HepG2 (cell line): Measurements from ENCODE around the gene KRTAP12-1. TPM values are rescaled to one million over a fixed set of nuclear protein-coding genes. Genes with fewer than 3 reads are reported as not detected.

Experiments used
- ATAC-seq: fragments of 200-7000 bp; cut with Tn5 transposase; 3 replicates; pipeline ENCODE4 v1.9.1; 2020; ENCODE audit warnings: mild to moderate bottlenecking, moderate library complexity
- BruUV-seq: library from RNA; stranded (reverse); fragments of 400-500 nt; replicated peaks from 2 replicates; lab custom pipeline; 2021; lab: Mats Ljungman, UMichigan
- CTCF ChIA-PET: fragments of 300-600 bp; formaldehyde crosslinking; extraction: SDS; loops from one replicate; lab custom pipeline; 2021; ENCODE audit warnings: low total read pairs, inconsistent platforms, low intra/inter-chr PET ratio; lab: Yijun Ruan, JAX
- POLR2A ChIA-PET: fragments of 350-600 bp; sonication (Branson Sonifier 250); formaldehyde crosslinking; loops from one replicate; lab custom pipeline; 2020; ENCODE audit warnings: antibody characterized with exemption, inconsistent platforms; lab: Yijun Ruan, JAX
- DNase-seq: peaks from one replicate; pipeline ENCODE4 v3.0.0-alpha.2; 2015; ENCODE audit warnings: low spot score
- FAIRE-seq: peaks from 3 replicates; lab custom pipeline; 2011; peaks lifted over from hg19 to GRCh38; lab: Jason Lieb, UNC
- H2AFZ ChIP-seq: one replicate; pipeline ENCODE4 v1.6.1; 2011; ENCODE audit warnings: low read length, inconsistent platforms
- H3K27ac ChIP-seq: fragments of 300-600 bp; 3 replicates; pipeline ENCODE4 v1.8.0; 2011; ENCODE audit warnings: mixed run types, mild to moderate bottlenecking, mixed read lengths, low read length, inconsistent platforms; ENCODE audit not compliant: insufficient read depth; ENCODE audit errors: extremely low read length
- H3K27me3 ChIP-seq, 2 experiments: fragments of 200-600 bp in 1 of 2; 2 replicates in 1 of 2; 3 replicates in 1 of 2; pipeline versions ENCODE4 v1.6.0 to v1.8.0; 2011; ENCODE audit warnings: low read length in 2 of 2, mild to moderate bottlenecking in 2 of 2, moderate library complexity in 2 of 2, inconsistent platforms in 1 of 2; ENCODE audit not compliant: insufficient read depth in 2 of 2, control insufficient read depth in 1 of 2
- H3K36me3 ChIP-seq, 2 experiments: fragments of 200-600 bp in 1 of 2; replicated peaks in 1 of 2; 2 replicates in 1 of 2; 3 replicates in 1 of 2; pipeline versions ENCODE4 v1.5.1 to v1.8.0; 2011; ENCODE audit warnings: low read length in 2 of 2, inconsistent platforms in 1 of 2; ENCODE audit not compliant: insufficient read depth in 2 of 2, control insufficient read depth in 1 of 2
- H3K4me1 ChIP-seq: 2 replicates; pipeline ENCODE4 v1.5.1; 2012; ENCODE audit warnings: low read length, inconsistent platforms; ENCODE audit not compliant: insufficient read depth
- H3K4me2 ChIP-seq: 2 replicates; pipeline ENCODE4 v1.6.0; 2011; ENCODE audit warnings: low read depth, low read length, inconsistent platforms
- H3K4me3 ChIP-seq, 3 experiments: fragments of 200-600 bp in 1 of 3; sonication (generic), shearing (Covaris generic) in 1 of 3; replicated peaks in 1 of 3; 2 replicates each; pipeline ENCODE4 v1.5.1; 2011 to 2016; ENCODE audit warnings: low read length in 3 of 3, inconsistent platforms in 2 of 3, low read depth in 2 of 3, mild to moderate bottlenecking in 2 of 3, control low read depth in 1 of 3, mixed read lengths in 1 of 3; ENCODE audit not compliant: insufficient read depth in 1 of 3
- H3K79me2 ChIP-seq: one replicate; pipeline ENCODE4 v1.6.1; 2011; ENCODE audit warnings: low read length, inconsistent platforms; ENCODE audit not compliant: insufficient read depth
- H3K9ac ChIP-seq: 2 replicates; pipeline ENCODE4 v1.6.0; 2011; ENCODE audit warnings: mild to moderate bottlenecking, low read depth, low read length, inconsistent platforms; ENCODE audit not compliant: insufficient read depth
- H3K9me3 ChIP-seq: 2 replicates; pipeline ENCODE4 v1.5.1; 2012; ENCODE audit warnings: mild to moderate bottlenecking, low read length
- H4K20me1 ChIP-seq: 2 replicates; pipeline ENCODE4 v1.6.0; 2011; ENCODE audit warnings: inconsistent platforms, mild to moderate bottlenecking, low read length, moderate library complexity; ENCODE audit not compliant: insufficient read depth
- ATM ChIP-seq: fragments of 450-650 bp; IDR thresholded peaks from 2 replicates; pipeline ENCODE4 v1.7.1; 2017; ENCODE audit warnings: mild to moderate bottlenecking, borderline replicate concordance
- GATAD2A ChIP-seq: IDR thresholded peaks from 2 replicates; pipeline ENCODE4 v1.6.1; 2016
- HMGA1 ChIP-seq: sonication (generic); formaldehyde crosslinking; conservative IDR thresholded peaks from 2 replicates; pipeline ENCODE4 v1.4.0; 2020; ENCODE audit warnings: missing genetic modification reagents
- RARA ChIP-seq: IDR thresholded peaks from 2 replicates; pipeline ENCODE4 v1.6.1; 2016; ENCODE audit warnings: missing genetic modification reagents, missing compliant biosample characterization
- SAP130 ChIP-seq: IDR thresholded peaks from 2 replicates; pipeline ENCODE4 v1.6.1; 2016; ENCODE audit warnings: low read depth
- TCF12 ChIP-seq, 2 experiments: fragments of 450-650 bp in 1 of 2; sonication (generic) in 1 of 2; formaldehyde crosslinking in 1 of 2; IDR thresholded peaks; 2 replicates each; pipeline versions ENCODE4 v1.6.1 to v1.8.0; 2017 to 2022; ENCODE audit warnings: antibody characterized with exemption in 1 of 2, mild to moderate bottlenecking in 1 of 2, missing genetic modification reagents in 1 of 2, moderate library complexity in 1 of 2
- ZBTB8A ChIP-seq: sonication (generic); formaldehyde crosslinking; IDR thresholded peaks from 2 replicates; pipeline ENCODE4 v1.4.0; 2020; ENCODE audit warnings: mild to moderate bottlenecking, low read depth, missing genetic modification reagents, borderline replicate concordance
- ZFP36 ChIP-seq: fragments of 150-350 bp; IDR thresholded peaks from 2 replicates; pipeline ENCODE4 v1.6.1; 2018; ENCODE audit warnings: borderline replicate concordance, low read length, low read depth; ENCODE audit not compliant: partially characterized antibody
- ZNF839 ChIP-seq: sonication (generic); formaldehyde crosslinking; IDR thresholded peaks from 2 replicates; pipeline ENCODE4 v1.4.0; 2020; ENCODE audit warnings: missing genetic modification reagents, mild to moderate bottlenecking, borderline replicate concordance
- WGBS: methylation state at CpG from one replicate; pipeline ENCODE4 v1.1.6; 2017; ENCODE audit warnings: low lambda C conversion rate; 5-methylcytosine and 5-hydroxymethylcytosine counted together
- in situ Hi-C: cut with HindIII; loops from 2 replicates; pipeline ENCODE4 v1.10.0; 2017; ENCODE audit warnings: low pct_unique_long_range_greater_than_20kb; ENCODE audit not compliant: extremely low pct_ligation_motif_present
- intact Hi-C: fragments of 100-400 bp; cut with micrococcal nuclease; formaldehyde crosslinking; loops from one replicate; pipeline ENCODE4 v1.10.0; 2022; ENCODE audit not compliant: unreplicated experiment
- polyA plus RNA-seq, 8 experiments: library from polyadenylated mRNA; depleted of rRNA in 3 of 8; stranded (reverse) in 7 of 8; unstranded in 1 of 8; fragments of >200 nt; fragmentation: Illumina TruSeq in 4 of 8; extraction: Trizol in 4 of 8; gene quantifications; 2 replicates each; pipeline versions ENCODE4 v1.2.1 to v1.2.3, GENCODE V29; 2011 to 2016; ENCODE audit warnings: low read depth in 4 of 8, missing spikeins in 1 of 8, mixed read lengths in 1 of 8; ENCODE audit not compliant: insufficient read depth in 1 of 8
- total RNA-seq, 5 experiments: library from RNA; depleted of rRNA; stranded (reverse); fragments of >200 nt; fragmentation: Illumina TruSeq; extraction: Trizol; gene quantifications; 2 replicates each; pipeline ENCODE4 v1.2.3, GENCODE V29; 2016; ENCODE audit warnings: low read depth in 1 of 5
- TF ChIP-seq, protein P1 (sequence below): IDR thresholded peaks from 2 replicates; pipeline ENCODE4 v1.6.1; 2016; ENCODE audit warnings: missing compliant biosample characterization, missing genetic modification reagents, borderline replicate concordance
- TF ChIP-seq, protein P2 (sequence below): sonication (generic); formaldehyde crosslinking; IDR thresholded peaks from 2 replicates; pipeline ENCODE4 v1.5.1; 2020; ENCODE audit warnings: missing genetic modification reagents, mild to moderate bottlenecking, borderline replicate concordance
- TF ChIP-seq, protein P3 (sequence below): IDR thresholded peaks from 2 replicates; pipeline ENCODE4 v1.6.1; 2016; ENCODE audit warnings: mild to moderate bottlenecking
- TF ChIP-seq, protein P4 (sequence below): IDR thresholded peaks from 2 replicates; pipeline ENCODE4 v1.4.0; 2020; ENCODE audit warnings: mild to moderate bottlenecking, missing genetic modification reagents

The KRTAP12-1 gene
- total and polyA plus RNA-seq, 2 of the 13 experiments (the other 11 are each of a cell fraction or from before 2014, with no cell fraction given) = not detected

DNA sequence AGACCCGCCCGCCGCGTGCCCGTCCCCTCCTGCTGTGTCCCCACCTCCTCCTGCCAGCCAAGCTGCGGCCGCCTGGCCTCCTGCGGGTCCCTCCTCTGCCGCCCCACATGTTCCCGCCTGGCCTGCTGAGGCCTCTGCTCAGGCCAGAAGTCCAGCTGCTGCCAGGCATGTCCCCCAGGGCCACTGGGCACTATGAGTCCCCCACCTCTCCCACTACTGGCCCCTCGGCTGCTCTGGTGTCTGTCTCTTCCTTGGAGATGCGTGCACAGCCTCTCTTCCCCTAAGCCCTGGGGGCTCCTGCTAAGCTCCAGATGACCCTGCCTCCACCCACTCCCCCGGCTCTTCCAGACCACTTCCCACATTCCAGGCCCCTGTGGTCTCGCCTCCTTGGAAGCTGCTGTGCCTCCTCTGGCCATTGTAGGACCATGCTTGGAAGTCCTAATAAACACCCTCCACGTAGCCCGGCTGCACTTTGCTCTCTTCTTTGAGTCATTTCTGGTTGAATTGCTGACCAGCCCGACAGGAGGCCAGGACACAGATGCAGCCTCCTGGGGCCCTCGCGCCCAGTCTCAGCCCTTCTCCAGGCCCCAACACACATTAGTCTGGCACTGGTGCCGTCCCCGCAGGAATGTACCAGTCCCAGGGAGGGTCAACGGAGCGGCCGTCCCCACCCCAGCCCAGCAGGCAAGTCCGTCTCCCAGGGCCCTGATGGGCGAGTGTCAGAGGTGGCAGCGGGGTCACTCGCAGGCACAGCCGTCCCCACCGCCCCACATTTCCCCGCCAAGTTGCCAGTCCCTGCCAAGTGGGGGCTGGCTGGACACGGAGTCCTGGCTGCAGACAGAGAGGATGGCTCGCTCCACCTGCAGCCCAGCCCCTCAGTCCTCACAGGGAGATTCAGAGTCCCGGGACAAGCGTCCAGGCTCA is 16.1 kb upstream of the KRTAP12-1 start:
- H3K79me2 ChIP-seq = no peaks in the 10 kb centered on the region
- CTCF ChIA-PET = no interaction called here
- peak; percentile 69 for DNase-seq
- H3K4me1 ChIP-seq = peaks cover 80% of the 10 kb centered on the region
- POLR2A ChIA-PET = no interaction called here
- H3K27me3 ChIP-seq = peaks cover 0 to 3% of the 10 kb centered on the region in 2 experiments; a peak in 1 of 5 replicates
- H3K4me2 ChIP-seq = peak overlapping the region; percentile 80
- peak overlapping the region; percentile 40 for H3K9ac ChIP-seq
- no peaks in the 10 kb centered on the region for H3K36me3 ChIP-seq
- peak overlapping the region; percentile 40 to 68 (median 44); a peak in 5 of 6 replicates for H3K4me3 ChIP-seq
- H3K27ac ChIP-seq = peak overlapping the region; percentile 35
- peak; percentile 46 for FAIRE-seq
- no peak overlapping the region for H2AFZ ChIP-seq
- intact Hi-C loops = loop anchor here (10.0 kb wide), 1 partner anchor 63 kb away; the partner anchor contains the start of gene KRTAP10-10
- WGBS = 22% methylated on average over 12 of the region's 35 CpGs
- in situ Hi-C loops = no loop called here
- no TSS peak for BruUV-seq
- peak; percentile 77 for ATAC-seq
- H3K9me3 ChIP-seq = peaks cover 10% of the 10 kb centered on the region
- H4K20me1 ChIP-seq = no peaks in the 10 kb centered on the region
- TF ChIP-seq ZNF839 (CRISPR knock-in tag) (0 out of 2 replicates have a peak, but pooled peaks have one; percentile 82), RARA (CRISPR knock-in tag) (0 out of 2 replicates have a peak, but pooled peaks have one; percentile 36), ZFP36 (no peak), GATAD2A (CRISPR knock-in tag) (peak; percentile 68), SAP130 (CRISPR knock-in tag) (peak; percentile 64), ZBTB8A (CRISPR knock-in tag) (no peak), ATM (no peak), TCF12 (IDR thresholded peaks at IDR 0.05) (no peak), TCF12 (CRISPR knock-in tag; IDR thresholded peaks at IDR 0.05) (no peak), HMGA1 (CRISPR knock-in tag) (no peak)
- TF ChIP-seq, protein P1, sequence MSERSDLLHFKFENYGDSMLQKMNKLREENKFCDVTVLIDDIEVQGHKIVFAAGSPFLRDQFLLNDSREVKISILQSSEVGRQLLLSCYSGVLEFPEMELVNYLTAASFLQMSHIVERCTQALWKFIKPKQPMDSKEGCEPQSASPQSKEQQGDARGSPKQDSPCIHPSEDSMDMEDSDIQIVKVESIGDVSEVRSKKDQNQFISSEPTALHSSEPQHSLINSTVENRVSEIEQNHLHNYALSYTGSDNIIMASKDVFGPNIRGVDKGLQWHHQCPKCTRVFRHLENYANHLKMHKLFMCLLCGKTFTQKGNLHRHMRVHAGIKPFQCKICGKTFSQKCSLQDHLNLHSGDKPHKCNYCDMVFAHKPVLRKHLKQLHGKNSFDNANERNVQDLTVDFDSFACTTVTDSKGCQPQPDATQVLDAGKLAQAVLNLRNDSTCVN (CRISPR knock-in tag) = 0 out of 2 replicates have a peak, but pooled peaks have one; percentile 13
- TF ChIP-seq, protein P2, sequence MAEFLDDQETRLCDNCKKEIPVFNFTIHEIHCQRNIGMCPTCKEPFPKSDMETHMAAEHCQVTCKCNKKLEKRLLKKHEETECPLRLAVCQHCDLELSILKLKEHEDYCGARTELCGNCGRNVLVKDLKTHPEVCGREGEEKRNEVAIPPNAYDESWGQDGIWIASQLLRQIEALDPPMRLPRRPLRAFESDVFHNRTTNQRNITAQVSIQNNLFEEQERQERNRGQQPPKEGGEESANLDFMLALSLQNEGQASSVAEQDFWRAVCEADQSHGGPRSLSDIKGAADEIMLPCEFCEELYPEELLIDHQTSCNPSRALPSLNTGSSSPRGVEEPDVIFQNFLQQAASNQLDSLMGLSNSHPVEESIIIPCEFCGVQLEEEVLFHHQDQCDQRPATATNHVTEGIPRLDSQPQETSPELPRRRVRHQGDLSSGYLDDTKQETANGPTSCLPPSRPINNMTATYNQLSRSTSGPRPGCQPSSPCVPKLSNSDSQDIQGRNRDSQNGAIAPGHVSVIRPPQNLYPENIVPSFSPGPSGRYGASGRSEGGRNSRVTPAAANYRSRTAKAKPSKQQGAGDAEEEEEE = 0 out of 2 replicates have a peak, but pooled peaks have one; percentile 3
- TF ChIP-seq, protein P3, sequence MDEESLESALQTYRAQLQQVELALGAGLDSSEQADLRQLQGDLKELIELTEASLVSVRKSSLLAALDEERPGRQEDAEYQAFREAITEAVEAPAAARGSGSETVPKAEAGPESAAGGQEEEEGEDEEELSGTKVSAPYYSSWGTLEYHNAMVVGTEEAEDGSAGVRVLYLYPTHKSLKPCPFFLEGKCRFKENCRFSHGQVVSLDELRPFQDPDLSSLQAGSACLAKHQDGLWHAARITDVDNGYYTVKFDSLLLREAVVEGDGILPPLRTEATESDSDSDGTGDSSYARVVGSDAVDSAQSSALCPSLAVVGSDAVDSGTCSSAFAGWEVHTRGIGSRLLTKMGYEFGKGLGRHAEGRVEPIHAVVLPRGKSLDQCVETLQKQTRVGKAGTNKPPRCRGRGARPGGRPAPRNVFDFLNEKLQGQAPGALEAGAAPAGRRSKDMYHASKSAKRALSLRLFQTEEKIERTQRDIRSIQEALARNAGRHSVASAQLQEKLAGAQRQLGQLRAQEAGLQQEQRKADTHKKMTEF (CRISPR knock-in tag) = no peak
- TF ChIP-seq, protein P4, sequence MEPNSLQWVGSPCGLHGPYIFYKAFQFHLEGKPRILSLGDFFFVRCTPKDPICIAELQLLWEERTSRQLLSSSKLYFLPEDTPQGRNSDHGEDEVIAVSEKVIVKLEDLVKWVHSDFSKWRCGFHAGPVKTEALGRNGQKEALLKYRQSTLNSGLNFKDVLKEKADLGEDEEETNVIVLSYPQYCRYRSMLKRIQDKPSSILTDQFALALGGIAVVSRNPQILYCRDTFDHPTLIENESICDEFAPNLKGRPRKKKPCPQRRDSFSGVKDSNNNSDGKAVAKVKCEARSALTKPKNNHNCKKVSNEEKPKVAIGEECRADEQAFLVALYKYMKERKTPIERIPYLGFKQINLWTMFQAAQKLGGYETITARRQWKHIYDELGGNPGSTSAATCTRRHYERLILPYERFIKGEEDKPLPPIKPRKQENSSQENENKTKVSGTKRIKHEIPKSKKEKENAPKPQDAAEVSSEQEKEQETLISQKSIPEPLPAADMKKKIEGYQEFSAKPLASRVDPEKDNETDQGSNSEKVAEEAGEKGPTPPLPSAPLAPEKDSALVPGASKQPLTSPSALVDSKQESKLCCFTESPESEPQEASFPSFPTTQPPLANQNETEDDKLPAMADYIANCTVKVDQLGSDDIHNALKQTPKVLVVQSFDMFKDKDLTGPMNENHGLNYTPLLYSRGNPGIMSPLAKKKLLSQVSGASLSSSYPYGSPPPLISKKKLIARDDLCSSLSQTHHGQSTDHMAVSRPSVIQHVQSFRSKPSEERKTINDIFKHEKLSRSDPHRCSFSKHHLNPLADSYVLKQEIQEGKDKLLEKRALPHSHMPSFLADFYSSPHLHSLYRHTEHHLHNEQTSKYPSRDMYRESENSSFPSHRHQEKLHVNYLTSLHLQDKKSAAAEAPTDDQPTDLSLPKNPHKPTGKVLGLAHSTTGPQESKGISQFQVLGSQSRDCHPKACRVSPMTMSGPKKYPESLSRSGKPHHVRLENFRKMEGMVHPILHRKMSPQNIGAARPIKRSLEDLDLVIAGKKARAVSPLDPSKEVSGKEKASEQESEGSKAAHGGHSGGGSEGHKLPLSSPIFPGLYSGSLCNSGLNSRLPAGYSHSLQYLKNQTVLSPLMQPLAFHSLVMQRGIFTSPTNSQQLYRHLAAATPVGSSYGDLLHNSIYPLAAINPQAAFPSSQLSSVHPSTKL (CRISPR knock-in tag) = peak; percentile 54; the same call in 1 of the 2 replicates
